Measurements from ENCODE around the gene M1AP. TPM values are rescaled to one million over a fixed set of nuclear protein-coding genes. Genes with fewer than 3 reads are reported as not detected.

Gene M1AP
- total RNA-seq, 4 donors from 2014 or later = 0.20 TPM; not detected in 3

DNA sequence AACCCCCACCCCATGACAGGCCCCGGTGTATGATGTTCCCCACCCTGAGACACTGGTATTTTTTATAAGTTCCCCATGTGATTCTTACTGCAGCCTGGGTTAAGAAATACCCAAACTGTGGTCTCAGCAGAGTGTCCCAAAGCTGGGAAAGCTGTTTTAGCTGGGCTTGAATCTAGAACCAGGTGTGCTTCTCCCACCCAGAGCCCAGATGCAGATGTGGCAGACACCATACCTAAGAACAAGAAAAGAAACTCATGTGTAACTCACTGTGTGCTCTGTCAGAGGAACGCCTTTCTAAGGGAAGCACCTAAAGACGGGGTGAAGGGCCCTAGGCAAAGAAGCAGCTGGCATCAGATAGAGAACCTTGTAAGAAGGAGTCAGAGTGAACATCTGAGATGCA is 69.7 kb downstream of the M1AP start:
- no peak overlapping the region for H3K4me3 ChIP-seq
- no peaks in the 10 kb centered on the region for H3K9me3 ChIP-seq
- H3K27me3 ChIP-seq = no peaks in the 10 kb centered on the region
- H3K27ac ChIP-seq = no peak overlapping the region
- intact Hi-C loops (cut with DNase I; ENCODE audit: low total_unique reads) = no loop called here
- no peak for TF ChIP-seq POLR2A (IDR thresholded peaks at IDR 0.05)
- TF ChIP-seq CTCF (IDR thresholded peaks at IDR 0.05 in 4 of 5, conservative IDR thresholded peaks at IDR 0.05 in 1 of 5) = no peak
- no peak for ATAC-seq
- H3K4me1 ChIP-seq = no peaks in the 10 kb centered on the region
- no peaks in the 10 kb centered on the region for H3K36me3 ChIP-seq
- DNase-seq = no peak
- in situ Hi-C loops (cut with MboI; ENCODE audit: low sequenced_read_pairs in 4 of 4) = no loop called here

- DNase-seq = no peak
- H3K9me3 ChIP-seq = no peaks in the 10 kb centered on the region
- intact Hi-C loops (cut with DNase I; ENCODE audit: low total_unique reads) (no loop called here), in situ Hi-C loops (cut with MboI; ENCODE audit: low sequenced_read_pairs in 4 of 4) (no loop called here)
- no peak for TF ChIP-seq POLR2A (IDR thresholded peaks at IDR 0.05)
- no peak overlapping the region for H3K4me3 ChIP-seq
- H3K36me3 ChIP-seq = no peaks in the 10 kb centered on the region
- no peaks in the 10 kb centered on the region for H3K4me1 ChIP-seq
- H3K27me3 ChIP-seq = no peaks in the 10 kb centered on the region
- peak in 1 of 2 donors; percentile 52 for ATAC-seq
- H3K27ac ChIP-seq = no peak overlapping the region
These were observed 70.7 kb downstream of the M1AP start for GRCh38 chr2:74577448-74577847.

DNA sequence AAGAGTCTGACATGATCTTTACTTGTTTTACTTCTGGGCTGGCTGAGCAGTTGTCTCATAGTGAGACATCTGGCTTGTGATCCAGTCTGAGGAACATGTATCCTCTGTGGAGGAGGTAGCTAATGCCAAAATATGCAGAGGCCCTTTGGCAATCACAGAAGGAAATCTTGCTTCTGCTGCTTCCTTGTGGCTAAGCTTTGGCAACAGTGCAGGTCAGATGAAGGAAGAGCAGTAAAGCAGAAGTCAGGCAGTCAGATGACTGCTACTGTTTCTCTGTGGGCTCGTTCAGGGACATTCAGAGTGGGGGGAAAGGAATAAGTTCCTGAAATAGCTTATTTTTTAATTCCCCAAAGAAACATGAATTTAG is 71.3 kb downstream of the M1AP start:
- in situ Hi-C loops (cut with MboI; ENCODE audit: low sequenced_read_pairs in 4 of 4) (no loop called here), intact Hi-C loops (cut with DNase I; ENCODE audit: low total_unique reads) (no loop called here)
- ATAC-seq = peak; percentile 70 to 74
- Histone ChIP-seq H3K4me3 (no peak overlapping the region), H3K4me1 (no peaks in the 10 kb centered on the region), H3K27ac (peak overlapping the region in 2 of 4 donors; percentile 29 to 31), H3K27me3 (peaks cover 0 to 3% (median 0%) of the 10 kb centered on the region in 3 donors), H3K36me3 (no peaks in the 10 kb centered on the region), H3K9me3 (no peaks in the 10 kb centered on the region)
- DNase-seq = peak; percentile 40 to 52
- TF ChIP-seq POLR2A (IDR thresholded peaks at IDR 0.05) = no peak
- TF ChIP-seq CTCF (IDR thresholded peaks at IDR 0.05 in 4 of 5, conservative IDR thresholded peaks at IDR 0.05 in 1 of 5) = no peak

- H3K27me3 ChIP-seq = peaks cover 0 to 3% (median 0%) of the 10 kb centered on the region in 3 donors
- no peak overlapping the region for H3K4me3 ChIP-seq
- in situ Hi-C loops (cut with MboI; ENCODE audit: low sequenced_read_pairs in 4 of 4) (no loop called here), intact Hi-C loops (cut with DNase I; ENCODE audit: low total_unique reads) (no loop called here)
- H3K9me3 ChIP-seq = no peaks in the 10 kb centered on the region
- H3K36me3 ChIP-seq = no peaks in the 10 kb centered on the region
- no peak for DNase-seq
- no peak for ATAC-seq
- TF ChIP-seq POLR2A (IDR thresholded peaks at IDR 0.05) = no peak
- peak overlapping the region in 1 of 4 donors; percentile 31 for H3K27ac ChIP-seq
- H3K4me1 ChIP-seq = no peaks in the 10 kb centered on the region
These were observed 71.8 kb downstream of the M1AP start for GRCh38 chr2:74576211-74576862.

- intact Hi-C loops (cut with DNase I; ENCODE audit: low total_unique reads) (no loop called here), in situ Hi-C loops (cut with MboI; ENCODE audit: low sequenced_read_pairs in 4 of 4) (no loop called here)
- TF ChIP-seq POLR2A (IDR thresholded peaks at IDR 0.05) = no peak
- no peak for TF ChIP-seq CTCF (IDR thresholded peaks at IDR 0.05 in 4 of 5, conservative IDR thresholded peaks at IDR 0.05 in 1 of 5)
- ATAC-seq (no peak), DNase-seq (no peak)
- H3K27me3 ChIP-seq = peaks cover 0 to 3% (median 0%) of the 10 kb centered on the region in 3 donors
- no peaks in the 10 kb centered on the region for H3K36me3 ChIP-seq
- no peaks in the 10 kb centered on the region for H3K4me1 ChIP-seq
- H3K4me3 ChIP-seq = no peak overlapping the region
- H3K27ac ChIP-seq = no peak overlapping the region
- H3K9me3 ChIP-seq = no peaks in the 10 kb centered on the region
These were observed 72.8 kb downstream of the M1AP start for GRCh38 chr2:74575320-74575719.

All from gastrocnemius medialis (tissue), 4 donors.